HT-29 (cell line): ENCODE results near the gene GPR139. TPM values are rescaled to one million over a fixed set of nuclear protein-coding genes. Genes with fewer than 3 reads are reported as not detected.

Experiments
- DNase-seq: peaks from one replicate; pipeline ENCODE4 v3.0.0-alpha.2; 2015; ENCODE audit warnings: low spot score
- total RNA-seq: library from RNA; depleted of rRNA; stranded (reverse); fragments of >200 nt; shearing (Covaris generic); gene quantifications from 2 replicates; pipeline ENCODE4 v1.2.3, GENCODE V29; 2014; rRNA removed

The GPR139 gene
- total RNA-seq: not detected in 2 replicates

- DNase-seq: no peak
These were observed at the start of gene GPR139 for GRCh38 chr16:20073203-20074098. Gene GPR139, minus strand, starts transcription at chr16:20073890. Its CDS starts 274 bp downstream, at chr16:20073616.

GRCh38 chr16:20122011-20122410 is 48.3 kb upstream of the GPR139 start:
- no peak for DNase-seq

GRCh38 chr16:20114356-20114755 is 40.7 kb upstream of the GPR139 start:
- DNase-seq: peak; percentile 61

GRCh38 chr16:20111143-20111542 is 37.5 kb upstream of the GPR139 start:
- DNase-seq: no peak

- no peak for DNase-seq
These were observed 33.4 kb upstream of the GPR139 start for GRCh38 chr16:20107083-20107482.

GRCh38 chr16:20104563-20105183 is 31.0 kb upstream of the GPR139 start:
- no peak for DNase-seq

- DNase-seq: no peak
These were observed 28.8 kb upstream of the GPR139 start for GRCh38 chr16:20102521-20102920.

- no peak for DNase-seq
These were observed 28.3 kb upstream of the GPR139 start for GRCh38 chr16:20102021-20102420.

GRCh38 chr16:20099375-20099774 is 25.7 kb upstream of the GPR139 start:
- DNase-seq: no peak

GRCh38 chr16:20094157-20094556 is 20.5 kb upstream of the GPR139 start:
- DNase-seq: no peak

- DNase-seq: no peak
These were observed 15.7 kb upstream of the GPR139 start for GRCh38 chr16:20089246-20089965.

GRCh38 chr16:20084624-20085226 is 11.0 kb upstream of the GPR139 start:
- DNase-seq: peak; percentile 25

- no peak for DNase-seq
These were observed 5.4 kb upstream of the GPR139 start for GRCh38 chr16:20079106-20079505.

- no peak for DNase-seq
These were observed 1.6 kb upstream of the GPR139 start for GRCh38 chr16:20075243-20075642.

- DNase-seq: no peak
These were observed 655 bp upstream of the GPR139 start for GRCh38 chr16:20074099-20074991.

- no peak for DNase-seq
These were observed 852 bp downstream of the GPR139 start for GRCh38 chr16:20072874-20073202.

GRCh38 chr16:20072146-20072873 is 1.4 kb downstream of the GPR139 start:
- DNase-seq: no peak

- DNase-seq: no peak
These were observed 8.8 kb downstream of the GPR139 start for GRCh38 chr16:20064931-20065330.

- no peak for DNase-seq
These were observed 9.2 kb downstream of the GPR139 start for GRCh38 chr16:20064520-20064919.

- no peak for DNase-seq
These were observed 12.6 kb downstream of the GPR139 start for GRCh38 chr16:20061132-20061531.
